GM18907 (cell line): Measurements from ENCODE around the gene IBTK.
A peak's percentile ranks its signal among the peaks of the same experiment; 100 is the strongest.
"Not testable (repeated sequence)": the region's sequence is repeated elsewhere in the genome, so short reads cannot be mapped to it uniquely, and the experiment has no call there.

Experiments
- ATAC-seq: cut with Tn5 transposase; IDR thresholded peaks from one replicate; pipeline ENCODE4 v1.9.1; 2021; ENCODE audit warnings: mild to moderate bottlenecking, moderate library complexity; ENCODE audit not compliant: unreplicated experiment

The IBTK gene

DNA sequence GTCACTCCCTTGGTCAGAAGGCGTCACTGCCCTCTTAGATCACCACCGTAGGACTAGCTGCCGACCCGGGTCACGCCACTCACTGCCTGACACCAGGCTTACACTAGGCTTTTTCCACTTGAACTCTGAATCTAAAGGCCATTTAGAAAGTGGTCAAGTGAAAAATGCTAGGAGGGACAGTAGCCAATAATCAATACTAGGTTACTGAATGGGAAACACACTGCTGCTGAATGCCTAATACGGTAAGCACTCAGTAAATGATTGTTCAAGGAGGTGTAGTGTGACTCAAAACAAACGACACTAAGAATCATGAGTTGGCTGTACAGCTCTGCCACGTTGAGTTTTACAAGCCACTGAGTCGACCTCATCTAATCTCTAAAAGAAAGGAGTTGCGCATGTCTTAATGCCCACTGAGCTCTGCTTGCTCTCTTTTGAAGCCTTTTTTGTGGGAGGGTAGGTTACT lies 760 bp upstream of the IBTK start:
- peak; percentile 65 for ATAC-seq

DNA sequence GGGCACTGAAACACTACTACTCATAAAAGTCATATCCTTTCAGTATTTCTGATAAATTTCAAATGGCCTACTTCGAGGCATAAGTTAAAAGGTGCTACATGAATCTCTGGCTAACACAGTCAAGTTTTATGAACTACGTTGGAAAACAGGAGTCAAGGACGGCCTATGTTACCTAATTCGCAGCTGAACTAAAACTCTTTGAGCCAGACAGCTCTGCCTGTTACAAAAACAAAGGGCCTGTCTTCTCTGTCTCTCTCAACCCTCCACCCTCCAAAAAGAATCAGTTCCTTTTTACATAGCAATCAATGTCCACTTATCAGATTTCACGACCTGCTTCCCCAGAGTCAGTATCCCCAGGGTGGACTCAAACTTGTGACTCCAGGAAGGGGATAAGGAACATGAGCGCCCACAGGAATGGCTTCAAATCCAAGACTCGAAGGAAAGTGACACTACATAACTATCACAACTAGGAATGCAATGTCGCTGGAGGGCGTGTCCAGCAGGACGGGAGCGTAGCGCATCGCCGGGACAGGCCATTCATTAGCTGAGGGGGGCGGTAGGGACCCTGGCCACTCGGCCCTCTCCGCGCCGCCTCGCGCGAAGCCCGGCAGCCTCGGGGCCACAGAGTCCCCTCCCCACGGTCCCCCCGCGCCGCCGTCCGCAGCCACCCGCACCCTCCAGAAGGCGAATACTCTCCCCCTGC lies 591 bp downstream of the IBTK start:
- ATAC-seq = peak; percentile 43

DNA sequence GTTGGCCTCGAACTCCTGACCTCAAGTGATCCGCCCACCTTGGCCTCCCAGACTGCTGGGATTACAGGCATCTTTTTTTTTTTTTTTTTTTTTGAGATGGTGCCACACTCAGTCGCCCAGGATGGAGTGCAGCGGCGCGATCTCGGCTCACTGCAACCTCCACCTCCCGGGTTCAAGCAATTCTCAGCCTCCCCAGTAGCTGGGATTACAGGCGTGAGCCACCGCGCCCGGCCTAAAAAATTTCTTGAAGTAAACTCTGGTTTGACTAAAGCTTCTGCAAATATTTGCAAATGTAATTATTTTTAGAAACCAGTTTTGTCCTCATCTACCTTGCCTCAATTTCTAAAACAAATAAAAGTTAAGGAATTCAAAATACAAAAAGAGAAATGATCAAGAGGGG lies 1.2 kb downstream of the IBTK start:
- ATAC-seq = no peak

DNA sequence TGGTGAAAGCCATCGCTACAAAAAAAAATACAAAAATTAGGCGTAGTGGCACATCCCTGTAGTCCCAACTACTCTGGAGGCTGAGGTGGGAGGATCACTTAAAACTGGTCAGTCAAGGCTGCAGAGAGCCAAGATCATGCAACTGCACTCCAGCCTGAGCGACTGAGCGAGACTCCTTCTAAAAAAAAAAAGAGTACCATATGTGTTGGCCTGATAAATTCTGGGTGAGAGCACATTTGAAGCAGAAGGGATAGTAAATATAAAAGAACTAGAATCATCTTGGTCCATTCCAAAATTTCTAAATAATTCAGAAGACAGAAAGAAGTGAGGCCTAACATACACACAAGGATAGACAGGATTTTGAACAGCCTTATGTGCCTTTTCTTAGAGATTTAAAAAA lies 2.2 kb downstream of the IBTK start:
- ATAC-seq = no peak

DNA sequence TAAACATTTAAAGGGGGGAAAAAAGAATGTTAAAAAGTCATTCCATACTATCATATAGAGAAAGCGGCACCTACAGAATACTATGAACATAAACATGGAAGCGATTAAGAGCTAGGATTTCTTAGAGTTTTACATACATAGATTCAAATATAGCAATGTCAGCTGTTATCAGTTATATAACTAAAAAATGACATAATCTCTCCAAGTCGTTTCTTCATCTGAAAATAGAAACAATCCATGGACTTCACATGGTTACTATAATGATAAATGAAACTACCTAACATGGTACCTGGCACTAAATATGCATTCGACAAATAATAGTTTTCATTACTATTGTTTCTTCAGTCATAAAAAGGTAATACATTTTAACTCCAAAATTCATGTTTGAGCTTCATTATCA lies 3.7 kb downstream of the IBTK start:
- ATAC-seq = no peak

DNA sequence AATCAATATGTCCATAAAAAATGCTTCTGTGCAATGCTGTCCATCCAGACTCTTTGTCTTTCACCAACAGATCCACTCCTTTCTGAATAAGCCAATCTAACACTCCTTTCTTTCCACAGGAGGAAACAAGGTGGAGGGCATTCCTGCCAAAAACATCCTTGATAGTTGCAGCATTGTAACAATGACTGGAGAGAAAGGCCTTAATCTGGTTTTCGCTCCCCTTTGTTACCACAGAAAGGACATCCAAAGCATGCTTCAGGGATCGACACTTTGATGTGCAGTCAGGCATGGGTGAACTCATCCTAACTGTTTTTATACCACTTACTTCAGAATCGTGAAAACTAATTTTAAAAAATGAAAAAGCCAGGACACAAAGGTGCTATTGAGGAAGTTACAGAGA lies 7.4 kb downstream of the IBTK start:
- ATAC-seq = no peak

DNA sequence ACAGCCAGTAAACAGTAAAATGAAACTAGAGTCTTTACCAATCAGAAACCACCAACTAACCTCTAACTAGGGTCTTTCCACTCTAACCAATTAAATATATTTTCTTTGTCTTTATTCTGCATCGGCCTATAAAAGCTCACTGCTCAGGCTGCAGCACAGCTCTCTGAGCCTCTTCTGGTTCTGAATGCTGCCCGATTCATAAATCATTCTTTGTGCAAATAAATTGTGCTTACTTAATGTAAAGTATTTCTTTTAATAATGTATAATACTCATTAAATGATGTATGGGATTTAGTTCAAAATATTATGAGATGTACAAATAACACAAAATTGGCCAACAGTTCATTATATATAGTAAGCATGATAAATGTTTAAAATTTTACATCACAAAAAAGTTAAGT lies 7.9 kb downstream of the IBTK start:
- ATAC-seq = no peak

DNA sequence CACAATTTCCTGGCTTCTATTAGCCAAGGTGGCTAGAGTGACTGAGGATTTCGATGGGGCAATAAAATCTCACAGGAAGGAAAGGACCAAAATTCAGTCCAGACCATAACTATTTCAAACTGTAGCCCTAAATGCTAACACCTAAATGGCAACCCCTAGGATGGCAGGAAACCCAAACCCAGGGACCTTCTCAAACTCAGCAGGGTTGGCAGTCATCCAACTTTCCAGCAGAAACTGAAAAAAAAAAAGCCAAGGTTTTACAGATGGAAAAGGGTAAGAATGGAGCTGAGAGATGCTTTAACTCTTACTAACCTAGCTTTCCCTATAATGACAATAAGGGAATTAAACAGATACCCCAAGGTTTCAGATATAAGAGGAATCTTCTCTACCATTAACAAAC lies 10.5 kb downstream of the IBTK start:
- no peak for ATAC-seq

DNA sequence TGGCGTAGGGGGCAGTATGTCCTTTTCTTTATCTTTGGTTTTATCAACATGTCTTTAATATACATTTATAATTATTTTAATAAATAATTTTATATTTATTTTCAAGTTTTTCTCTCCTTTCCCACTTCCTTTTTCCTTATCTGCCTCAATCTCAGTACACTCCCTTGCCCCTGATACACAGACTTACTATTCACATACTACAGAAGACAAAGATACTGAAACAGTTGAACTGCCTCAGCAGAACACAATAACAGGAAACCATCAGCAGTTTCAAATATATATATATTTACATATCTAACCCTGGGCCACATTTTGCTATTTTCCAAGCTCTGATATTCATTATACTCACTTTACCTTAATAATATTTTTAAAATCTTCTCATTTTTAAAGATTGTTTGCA lies 19.8 kb downstream of the IBTK start:
- ATAC-seq = peak; percentile 93

DNA sequence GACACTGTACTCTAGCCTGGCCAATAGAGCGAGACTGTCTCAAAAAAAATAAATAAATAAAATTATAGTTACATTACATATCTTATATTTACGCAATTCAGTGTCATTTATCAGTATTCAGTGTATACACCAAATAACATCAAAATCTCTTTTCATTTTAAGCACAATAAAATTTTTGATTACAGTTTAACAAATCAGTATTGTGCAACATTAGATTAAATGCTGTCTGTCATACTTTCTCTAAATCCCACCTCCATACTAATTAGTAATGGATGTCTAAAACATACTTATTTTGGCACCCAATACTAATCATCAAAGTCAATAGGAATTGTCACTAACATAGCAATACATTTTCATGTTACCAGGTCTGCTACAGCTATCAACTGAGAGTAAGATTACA lies 27.4 kb downstream of the IBTK start:
- no peak for ATAC-seq

DNA sequence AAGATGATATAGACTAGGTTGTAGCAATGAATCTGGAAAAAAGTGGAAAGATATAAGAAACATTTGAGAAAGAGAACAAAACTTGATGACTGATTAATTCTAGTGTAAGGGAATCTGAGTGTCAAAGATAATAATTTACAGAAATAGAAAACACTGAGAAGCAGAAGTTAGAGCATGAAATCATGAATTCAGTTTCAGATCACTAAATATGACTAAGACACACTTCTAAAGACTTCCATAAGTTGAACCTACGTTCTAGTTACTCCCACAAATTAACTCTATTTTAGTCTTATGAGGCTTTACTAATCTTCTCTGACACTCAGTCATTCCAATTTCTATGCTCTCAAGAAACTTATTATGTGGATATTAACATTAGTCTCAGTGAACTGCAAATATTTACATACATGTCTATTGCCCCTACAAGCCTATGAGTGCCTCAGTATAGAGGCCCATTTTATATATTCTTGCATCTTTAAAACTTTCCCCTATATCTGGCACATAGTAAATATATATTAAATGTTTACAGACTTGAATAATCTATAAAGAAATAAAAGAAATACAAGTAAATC lies 30.4 kb downstream of the IBTK start:
- ATAC-seq = peak; percentile 97

DNA sequence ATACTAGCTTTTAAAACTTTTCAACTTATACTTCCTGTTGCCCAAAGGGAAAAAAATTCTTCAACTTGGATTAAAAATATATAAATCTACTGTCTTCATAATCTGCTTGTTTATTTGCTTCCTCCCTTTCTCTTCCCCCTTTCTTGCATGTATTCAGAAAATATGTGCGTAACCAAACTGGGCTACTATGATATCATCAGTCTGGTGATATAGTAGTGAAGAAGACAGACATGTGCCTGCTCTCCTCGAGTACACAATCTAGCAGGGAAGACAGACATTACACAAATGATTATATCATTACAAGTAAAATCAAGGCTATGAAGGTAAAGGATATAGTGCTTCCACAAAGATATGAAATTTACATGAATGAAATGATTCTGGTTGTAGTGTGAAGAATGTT lies 31.0 kb downstream of the IBTK start:
- ATAC-seq = peak; percentile 24

DNA sequence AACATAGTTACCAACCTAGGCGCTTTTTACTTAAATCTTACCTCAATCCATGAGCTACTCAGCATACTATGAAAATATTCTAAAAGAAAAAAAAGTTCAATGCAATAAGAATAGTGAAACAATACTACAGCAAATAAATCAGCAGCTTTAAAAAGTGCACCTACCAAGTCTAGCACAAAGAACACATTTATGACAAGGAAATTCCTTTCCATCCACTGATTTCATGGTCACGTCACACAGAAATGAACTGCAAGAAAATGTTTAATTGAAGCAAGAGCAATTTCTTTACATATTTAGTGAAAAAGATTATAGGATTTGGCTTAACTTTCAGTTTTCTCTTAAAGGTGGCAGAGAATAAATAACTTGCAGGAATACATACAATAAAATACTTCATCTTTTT lies 36.2 kb downstream of the IBTK start:
- ATAC-seq = no peak

DNA sequence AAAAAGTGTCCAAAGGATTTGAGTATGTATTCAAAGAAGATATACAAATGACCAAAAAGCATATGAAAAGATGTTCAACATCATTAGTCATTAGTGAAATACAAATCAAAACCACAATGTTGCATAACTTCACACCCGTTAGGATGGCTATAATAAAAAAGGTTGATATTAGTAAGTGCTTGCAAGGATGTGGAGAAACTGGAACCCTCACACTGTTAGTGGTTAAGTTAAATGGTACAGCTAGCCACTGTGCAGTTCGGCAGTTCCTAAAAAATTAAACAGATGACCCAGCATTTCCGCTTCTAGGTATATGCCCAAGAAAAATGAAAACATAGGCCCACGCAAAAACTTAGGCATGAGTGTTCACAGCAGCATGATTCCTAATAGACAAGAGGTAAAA lies 38.6 kb downstream of the IBTK start:
- ATAC-seq = no peak

DNA sequence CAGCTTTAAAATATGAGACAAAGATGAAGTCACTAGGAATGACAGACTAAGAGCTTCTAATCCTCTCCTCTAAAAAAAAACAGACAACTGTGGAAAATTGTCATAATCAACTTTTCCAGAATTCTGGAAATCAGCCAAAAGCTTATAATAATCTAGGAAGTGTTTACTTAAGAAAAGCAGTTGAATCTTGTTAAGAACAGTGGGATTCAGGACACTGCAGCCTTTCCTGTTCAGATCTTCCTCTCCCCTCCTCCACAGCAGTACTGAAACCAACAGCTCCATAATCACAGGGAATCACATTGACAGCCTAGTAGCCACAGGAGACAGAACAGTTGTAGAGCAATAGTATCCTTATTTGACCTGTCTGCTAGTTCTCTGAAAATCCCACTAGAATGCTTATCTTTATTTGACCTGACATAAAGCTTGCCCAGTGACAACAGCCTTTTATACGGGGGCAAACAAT lies 41.6 kb downstream of the IBTK start:
- no peak for ATAC-seq

DNA sequence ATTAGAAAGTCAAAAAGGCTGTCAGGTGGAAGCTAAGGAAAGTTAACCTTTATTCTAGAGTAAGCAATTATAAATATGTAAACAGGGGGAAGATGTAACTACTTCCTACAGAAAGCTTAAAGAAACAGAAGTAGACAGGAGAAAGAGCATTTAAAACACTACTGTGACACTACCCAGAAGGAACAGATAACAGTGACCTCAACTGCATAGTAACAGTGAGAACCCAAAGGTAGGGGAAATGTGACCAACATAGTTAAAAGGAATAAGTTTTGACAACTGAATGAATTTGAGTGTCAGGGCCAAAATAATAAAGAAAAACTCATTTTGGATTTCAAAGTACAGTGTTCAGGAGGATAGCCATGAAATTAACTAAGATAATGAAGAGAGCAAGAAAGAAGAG lies 43.5 kb downstream of the IBTK start:
- ATAC-seq = no peak

DNA sequence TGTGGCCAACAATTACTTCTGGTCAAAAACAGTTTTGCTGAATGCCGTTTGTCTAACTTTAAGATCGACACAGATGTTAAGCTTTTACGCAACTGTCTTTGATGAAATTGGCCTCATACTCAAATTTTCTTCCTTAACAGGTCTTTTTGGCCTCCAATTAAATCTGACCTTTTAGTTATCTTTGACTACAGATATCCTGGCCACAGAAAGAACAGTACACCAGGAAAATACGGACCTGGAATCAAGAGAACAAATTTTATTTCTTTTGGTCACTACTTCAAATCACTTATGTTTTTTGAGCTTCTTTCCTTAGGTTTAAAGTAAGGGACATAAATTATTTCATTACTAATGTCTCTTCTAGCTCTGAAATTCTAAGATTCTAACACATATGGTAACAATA lies 49.8 kb downstream of the IBTK start:
- no peak for ATAC-seq

DNA sequence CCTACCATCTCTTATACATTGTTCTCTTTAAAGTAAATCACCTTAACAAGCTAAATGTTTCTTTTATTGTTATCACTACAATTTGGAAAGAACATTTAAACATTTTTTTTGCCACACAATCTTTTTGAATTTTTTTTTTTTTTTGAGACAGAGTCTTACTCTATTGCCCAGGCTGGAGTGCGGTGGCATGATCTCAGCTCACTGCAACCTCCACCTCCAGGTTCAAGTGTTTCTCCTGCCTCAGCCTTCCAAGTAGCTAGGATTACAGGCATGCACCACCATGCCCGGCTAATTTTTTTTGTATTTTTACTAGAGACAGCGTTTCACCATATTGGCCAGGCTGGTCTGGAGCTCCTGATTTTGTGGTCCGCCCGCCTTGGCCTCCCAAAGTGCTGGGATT lies 50.3 kb downstream of the IBTK start:
- ATAC-seq = not testable (repeated sequence)

DNA sequence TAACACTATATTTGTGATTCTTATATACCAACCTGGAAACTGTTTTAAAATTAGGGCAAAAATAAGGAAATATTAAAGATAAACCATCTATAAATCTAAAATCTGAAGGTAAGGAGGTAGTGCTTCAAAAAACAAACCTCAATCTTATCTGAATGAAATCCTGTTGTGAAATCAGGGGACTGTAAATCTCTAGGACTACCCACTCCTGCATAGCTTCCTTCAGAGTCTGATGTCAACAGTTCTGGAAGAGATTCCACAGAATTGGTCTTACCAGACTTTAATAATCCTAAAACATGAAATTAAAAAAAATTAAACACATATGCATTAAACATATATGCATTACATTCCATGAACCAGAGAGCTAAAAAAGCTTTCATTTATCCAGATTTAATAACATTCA lies 51.4 kb downstream of the IBTK start:
- no peak for ATAC-seq

DNA sequence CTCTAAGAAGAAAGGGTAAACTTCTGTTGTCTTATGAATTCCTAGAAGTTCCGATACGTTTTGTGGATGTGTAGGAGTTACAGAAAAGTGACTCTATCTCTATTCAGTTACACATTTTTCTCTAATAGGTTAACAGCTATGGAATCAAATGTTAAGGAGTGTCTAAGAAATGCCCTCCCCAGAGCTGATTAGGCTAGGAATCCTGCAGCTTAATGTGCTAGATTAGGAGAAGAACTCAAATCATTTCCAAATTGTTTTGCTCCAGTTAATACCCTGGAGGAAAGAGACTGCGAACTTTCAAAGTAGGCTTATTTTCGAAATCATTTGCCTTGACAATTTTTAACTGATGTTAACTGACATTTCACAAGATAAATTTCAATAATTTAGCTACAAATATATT lies 51.9 kb downstream of the IBTK start:
- ATAC-seq = no peak

DNA sequence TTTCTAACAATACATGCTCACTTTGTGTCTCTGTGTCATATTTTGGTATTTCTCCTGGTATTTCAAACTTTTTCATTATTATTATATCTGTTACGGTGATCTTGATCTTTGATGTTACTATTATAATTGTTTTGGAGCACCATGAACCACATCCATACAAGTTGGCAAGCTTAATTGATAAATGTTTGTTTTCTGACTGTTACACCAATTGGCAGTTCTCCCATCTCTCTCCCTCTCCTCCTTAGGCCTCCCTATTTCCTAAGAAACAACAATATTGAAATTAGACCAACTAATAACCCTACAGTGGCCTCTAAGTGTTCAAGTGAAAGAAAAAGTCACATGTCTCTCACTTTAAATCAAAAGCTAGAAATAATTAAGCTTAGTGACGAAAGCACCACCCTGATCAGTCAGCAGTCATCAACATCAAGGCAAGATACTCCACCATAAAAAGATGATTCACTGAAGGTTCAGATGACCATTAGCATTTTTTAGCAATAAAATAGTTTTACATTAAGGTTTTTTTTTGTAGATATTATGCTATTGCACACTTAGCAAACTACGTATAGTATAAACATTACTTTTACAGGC lies 61.5 kb downstream of the IBTK start:
- ATAC-seq = no peak

DNA sequence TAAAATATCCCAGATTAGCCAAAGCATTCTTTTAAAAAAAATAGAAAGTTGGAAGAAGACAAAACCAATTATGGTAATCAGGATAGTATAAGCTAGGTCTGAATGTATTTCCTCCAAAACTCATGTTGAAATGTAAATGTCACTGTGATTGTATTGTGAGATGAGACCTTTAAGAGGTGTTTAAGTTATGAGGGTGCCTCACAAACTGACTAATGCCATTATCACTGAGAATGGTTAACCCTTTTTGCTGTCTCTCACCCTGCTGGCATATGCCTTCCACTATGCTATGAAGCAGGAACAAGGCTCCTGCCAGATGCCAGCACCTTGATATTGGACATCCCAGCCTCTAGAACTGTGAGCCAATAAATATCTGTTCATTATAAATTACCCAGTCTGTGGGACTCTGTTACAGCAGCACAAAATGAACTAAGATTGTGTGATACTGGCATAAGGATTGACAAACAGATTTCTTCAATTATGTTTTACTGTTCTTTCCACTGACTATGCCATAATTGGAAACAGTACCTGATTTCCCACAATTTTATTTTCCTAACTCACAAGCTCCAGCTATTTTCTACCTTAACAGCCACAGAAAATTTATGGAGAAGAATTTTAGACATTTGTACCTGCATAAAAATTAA lies 63.8 kb downstream of the IBTK start:
- ATAC-seq = no peak
